Measurements from ENCODE around the gene LDLRAD1.
"Not testable (repeated sequence)": the region's sequence is repeated elsewhere in the genome, so short reads cannot be mapped to it uniquely, and the experiment has no call there.

The LDLRAD1 gene

GRCh38 chr1:53992085-53992874, 25.7 kb downstream of the LDLRAD1 start:
- no peak for DNase-seq

- no peak for DNase-seq
Observed at GRCh38 chr1:53987880-53988279, 30.1 kb downstream of the LDLRAD1 start.

GRCh38 chr1:53986458-53986857, 31.5 kb downstream of the LDLRAD1 start:
- DNase-seq = no peak

DNA sequence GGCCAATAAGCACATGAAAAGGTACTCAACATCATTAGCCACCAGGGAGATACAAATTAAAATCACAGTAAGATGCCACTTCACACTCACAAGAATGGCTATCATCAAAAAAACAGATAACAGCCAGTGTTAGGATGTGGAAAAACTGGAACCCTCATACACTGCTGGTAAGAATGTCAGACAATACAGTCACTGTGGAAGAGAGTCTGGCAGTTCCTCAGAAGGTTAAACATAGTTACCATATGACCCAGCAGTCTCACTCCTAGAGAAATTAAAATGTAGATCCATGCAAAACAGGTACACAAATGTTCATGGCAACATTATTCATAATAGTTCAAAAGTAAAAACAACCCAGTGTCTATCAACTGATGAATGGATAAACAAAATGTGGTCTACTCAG, 33.3 kb downstream of the LDLRAD1 start:
- no peak for DNase-seq

DNA sequence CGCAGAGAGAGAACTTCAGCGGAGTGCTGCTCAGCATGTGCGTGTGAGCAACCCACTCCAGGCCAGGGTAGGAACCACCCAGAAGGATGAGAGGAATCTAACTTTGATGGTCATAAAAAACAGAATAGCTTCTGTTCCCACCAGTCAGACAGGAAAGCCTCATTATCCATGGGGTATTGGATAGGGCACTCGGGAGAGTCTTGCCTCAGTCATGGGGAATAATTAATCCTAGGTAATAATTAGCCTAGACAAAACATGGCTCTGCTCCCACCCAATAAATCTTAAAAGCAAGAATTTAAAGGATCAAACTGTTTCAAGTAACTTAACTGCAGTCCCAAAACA, 35.3 kb downstream of the LDLRAD1 start:
- no peak for DNase-seq

- DNase-seq = no peak
Observed at GRCh38 chr1:53982034-53982762, 35.8 kb downstream of the LDLRAD1 start.

- DNase-seq = no peak
Observed at GRCh38 chr1:53981220-53981619, 36.8 kb downstream of the LDLRAD1 start.

DNA sequence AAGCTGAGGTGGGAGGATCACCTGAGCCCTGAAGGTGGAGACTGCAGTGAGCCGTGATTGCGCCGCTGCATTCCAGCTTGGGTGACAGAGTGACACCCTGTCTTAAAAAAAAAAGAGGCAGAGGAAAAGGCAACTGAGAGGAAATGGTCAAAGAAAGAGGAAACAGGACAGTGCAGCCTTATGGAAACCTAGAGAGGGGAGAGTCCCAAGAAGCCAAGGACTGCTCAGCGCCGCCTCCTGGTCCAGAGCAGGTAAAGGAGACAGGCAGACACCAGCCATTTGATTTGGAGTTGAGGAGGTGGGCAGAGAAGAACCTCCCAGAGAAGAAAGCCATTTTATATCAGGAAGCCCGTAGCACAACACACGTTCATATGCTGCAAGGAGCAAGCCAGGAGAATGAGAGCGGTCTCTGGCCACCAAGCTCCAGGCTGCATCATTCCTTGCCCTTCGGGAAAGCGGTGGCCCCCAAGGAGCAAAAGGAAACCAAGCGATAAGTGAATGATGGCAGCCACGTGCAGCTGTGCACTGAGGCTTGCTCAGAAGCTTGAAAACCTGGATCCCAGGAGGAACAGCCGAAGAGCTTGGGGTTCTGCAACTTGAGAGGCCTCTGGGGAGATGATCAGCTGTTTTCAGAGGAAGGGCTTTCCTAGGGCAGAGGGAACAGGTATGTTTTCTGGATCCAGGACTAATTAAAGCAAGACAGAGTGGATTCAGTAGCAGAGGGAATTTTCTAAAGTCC, 38.1 kb downstream of the LDLRAD1 start:
- DNase-seq = no peak

DNA sequence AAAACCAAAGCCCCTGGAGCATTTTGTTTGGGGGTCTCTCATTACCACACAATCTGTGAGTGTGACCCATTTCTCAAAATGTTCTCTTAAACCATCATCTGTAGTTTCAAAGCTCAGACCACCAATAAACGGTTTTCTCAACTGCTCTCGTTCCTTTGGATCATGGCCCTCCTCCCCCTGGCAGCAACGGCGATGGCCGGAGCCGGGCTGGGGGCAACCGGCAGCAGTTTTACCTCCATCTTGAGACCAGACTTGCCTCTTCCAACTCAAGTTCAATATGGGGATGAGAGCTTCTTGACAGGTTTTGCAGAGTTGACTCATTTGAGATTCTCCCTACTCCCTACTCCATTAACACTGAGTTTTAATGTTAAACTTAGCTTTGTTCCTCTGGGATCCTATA, 42.1 kb downstream of the LDLRAD1 start:
- DNase-seq = no peak

- no peak for DNase-seq
Observed at GRCh38 chr1:53971718-53972117, 46.3 kb downstream of the LDLRAD1 start.

DNA sequence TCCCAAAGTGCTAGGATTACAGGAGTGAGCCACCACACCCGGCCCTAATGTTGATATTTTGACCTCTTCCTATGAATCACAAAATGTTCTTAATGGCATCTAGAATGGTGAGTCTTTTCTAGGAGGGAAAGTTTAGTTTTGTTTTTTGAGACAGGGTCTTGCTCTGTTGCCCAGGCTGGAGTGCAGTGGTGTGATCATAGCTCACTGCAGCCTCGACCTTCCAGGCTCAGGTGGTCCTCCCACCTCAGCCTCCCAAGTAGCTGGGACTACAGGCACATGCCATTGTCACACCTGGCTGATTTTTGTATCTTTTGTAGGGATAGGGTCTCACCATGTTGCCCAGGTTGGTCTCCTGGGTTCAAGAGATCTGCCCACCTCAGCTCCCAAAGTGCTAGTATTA, 48.7 kb downstream of the LDLRAD1 start:
- DNase-seq = not testable (repeated sequence)

DNA sequence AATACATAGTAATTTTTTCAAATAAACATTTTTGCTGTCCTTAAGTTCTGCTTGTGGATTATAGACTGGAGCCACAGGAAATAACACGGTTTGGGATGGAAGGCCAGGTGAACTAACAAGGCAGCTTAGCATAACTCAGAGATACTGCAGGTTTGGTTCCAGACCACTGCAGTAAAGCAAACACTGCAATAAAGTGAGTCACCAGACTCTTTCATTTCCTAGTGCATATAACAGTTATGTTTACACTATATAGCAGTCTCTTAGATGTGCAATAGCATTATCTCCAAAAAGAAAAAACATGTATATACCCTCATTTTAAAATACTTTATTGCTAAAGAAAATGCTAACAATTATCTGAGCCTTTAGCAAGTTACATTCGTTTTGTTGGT, 49.9 kb downstream of the LDLRAD1 start:
- peak; percentile 13 for DNase-seq

GRCh38 chr1:53967409-53968124, 50.4 kb downstream of the LDLRAD1 start:
- no peak for DNase-seq

DNA sequence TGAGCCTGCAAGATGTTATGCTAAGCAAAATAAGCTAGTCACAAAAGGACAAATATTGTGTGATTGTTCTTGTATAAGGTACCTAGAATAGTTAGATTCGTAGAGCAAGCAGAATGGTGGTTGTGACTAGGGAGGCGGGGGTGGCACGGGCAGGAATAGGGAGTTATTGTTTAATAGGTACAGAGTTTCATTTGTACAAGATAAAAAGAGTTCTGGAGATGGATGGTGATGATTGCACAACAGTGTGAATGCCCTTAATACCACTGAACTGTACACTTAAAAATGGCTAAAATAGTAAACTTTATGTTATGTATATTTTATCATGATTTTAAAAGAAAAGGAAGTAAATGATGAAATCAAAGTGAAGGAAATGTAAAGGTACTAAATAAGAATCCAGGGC, 51.2 kb downstream of the LDLRAD1 start:
- DNase-seq = no peak

DNA sequence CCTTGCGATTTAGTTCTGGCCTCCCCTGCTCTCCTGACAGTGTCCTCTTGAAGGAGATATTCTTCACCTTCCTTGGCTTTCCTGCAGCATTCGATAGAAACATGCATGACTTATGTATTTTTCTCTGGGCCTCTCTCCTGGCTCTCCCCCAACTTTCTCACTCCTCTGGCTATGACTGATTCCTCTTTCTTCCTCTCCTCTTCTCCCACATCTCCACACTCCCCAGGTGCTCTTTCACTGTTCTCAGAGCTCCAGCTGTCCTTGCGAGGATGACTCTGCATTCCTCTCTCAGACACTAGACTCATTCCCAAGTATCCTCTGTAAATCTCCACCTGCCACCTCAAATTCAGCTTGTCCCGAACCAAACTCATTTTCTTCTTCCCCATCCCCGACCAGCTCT, 53.9 kb downstream of the LDLRAD1 start:
- no peak for DNase-seq

DNA sequence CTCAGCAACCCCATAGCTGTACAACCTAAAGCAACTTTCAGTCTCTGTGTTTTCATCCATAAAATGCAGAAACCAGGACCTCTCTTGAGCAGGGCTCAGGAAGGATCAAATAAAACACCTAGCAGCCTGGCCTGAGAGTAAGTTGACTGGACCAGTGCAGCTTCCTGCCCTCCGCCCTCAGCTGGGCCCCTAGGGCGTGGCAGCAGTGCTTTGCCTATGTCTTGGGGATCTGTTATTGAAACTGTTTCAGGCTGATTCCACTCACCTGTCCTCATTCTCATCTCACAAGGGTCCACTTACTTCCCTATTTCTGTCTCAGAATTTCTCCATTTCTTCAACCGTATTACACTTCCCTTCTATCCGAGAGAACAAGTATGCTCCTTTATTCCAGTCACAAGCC, 54.5 kb downstream of the LDLRAD1 start:
- no peak for DNase-seq

DNA sequence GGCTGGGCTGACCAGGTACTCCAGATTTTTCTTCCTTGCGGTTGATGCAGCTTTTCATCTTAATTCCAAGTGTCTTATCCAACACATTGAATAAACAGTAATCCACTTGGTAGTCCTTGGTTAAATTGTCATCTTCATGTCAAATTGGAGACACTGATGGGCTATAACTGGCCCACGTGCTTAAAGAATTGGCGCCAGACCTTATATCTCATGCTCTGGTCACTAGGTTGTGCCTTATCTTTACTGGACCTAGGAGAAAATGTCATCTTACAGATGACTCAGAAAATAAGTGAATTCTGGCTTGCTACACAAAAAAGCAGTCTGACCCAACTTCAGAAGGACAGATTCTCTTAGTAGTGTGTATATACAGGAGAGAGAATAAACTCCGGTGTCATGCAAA, 55.6 kb downstream of the LDLRAD1 start:
- DNase-seq = no peak

- no peak for DNase-seq
Observed at GRCh38 chr1:53959664-53960250, 58.2 kb downstream of the LDLRAD1 start.
